ENCODE measurements around the gene RHOT2.
A peak's percentile ranks its signal among the peaks of the same experiment; 100 is the strongest.

Gene RHOT2

DNA sequence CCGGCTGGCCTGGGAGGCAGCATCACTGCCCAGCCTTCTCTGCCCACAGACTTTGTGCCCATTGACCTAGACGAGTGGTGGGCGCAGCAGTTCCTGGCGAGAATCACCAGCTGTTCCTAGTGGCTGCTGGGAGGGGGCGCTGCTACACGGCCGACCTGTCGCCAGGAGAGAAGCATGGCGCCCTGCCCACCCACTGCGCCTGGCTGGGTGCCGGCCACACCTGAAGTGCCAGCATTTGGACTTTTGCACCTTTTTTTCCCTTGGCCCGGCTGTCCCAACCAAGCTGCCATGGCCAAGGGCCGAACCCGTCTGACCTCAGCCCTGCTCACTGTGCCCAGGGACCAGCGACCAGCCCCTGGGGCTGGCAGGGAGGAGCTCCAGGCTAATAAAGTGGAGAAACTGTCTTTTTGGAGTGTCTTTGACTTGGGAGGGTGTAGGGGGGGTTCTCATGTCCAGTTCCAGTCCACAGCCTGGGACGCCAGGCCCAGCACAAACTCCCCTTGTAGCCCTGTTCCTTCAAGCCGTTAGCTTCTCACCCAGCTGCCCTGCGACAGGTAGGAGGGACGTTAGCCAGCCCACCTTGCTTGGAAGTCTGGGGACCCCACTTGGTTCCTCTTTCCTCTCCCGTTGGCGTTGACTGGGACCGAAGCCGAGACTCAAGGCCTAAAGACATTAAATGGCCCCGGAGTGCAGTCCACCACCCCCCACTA, 19.7 kb upstream of the RHOT2 start:
- DNase-seq, result peak; percentile 79

- DNase-seq, result peak; percentile 98
Observed at GRCh38 chr16:648781-649589, 18.9 kb upstream of the RHOT2 start, which contains the start of gene WDR90. Gene WDR90, plus strand, starts transcription at chr16:649365. Its CDS starts 52 bp downstream, at chr16:649417.

GRCh38 chr16:649631-650030, 18.3 kb upstream of the RHOT2 start:
- DNase-seq, result peak; percentile 70

GRCh38 chr16:651844-652243, 16.1 kb upstream of the RHOT2 start:
- DNase-seq, result no peak

GRCh38 chr16:652454-653305, 15.3 kb upstream of the RHOT2 start:
- DNase-seq, result no peak

DNA sequence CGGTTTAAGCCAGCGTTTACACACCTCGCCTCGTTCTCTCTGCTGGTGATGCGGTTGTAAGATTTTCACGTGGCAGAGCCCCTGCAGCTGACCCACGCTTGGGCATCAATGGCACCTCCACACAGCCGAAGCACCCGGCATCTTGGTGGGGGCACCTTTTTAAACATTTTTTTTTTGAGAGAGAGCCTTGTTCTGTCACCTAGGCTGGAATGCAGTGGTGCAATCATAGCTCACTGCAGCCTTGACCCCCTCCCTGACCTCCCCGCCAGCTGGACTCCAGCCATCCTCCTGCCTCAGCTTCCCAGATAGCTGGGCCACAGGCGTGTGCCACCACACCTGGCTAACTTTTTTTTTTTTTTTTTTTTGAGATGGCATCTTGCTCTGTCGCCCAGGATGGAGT, 13.9 kb upstream of the RHOT2 start:
- DNase-seq, result no peak

DNA sequence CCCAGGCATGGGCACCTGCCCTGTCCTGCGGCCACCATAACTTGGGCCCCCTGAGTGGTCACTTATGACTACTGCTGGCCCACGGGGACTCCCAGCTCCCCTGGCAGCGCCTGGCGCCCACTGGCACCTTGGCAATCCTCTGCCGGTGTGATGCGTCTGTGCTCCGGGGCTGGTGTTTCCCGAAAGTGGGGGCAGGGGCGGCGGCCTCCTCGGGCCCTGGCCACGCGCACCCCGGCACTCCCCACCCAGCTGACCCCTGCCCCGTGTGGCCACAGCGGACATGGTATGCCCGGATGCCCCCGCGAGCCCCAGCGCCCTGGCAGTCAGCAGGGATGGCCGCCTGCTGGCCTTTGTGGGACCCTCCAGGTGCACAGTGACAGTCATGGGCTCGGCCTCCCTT, 10.4 kb upstream of the RHOT2 start:
- no peak for DNase-seq

GRCh38 chr16:658679-659571, 9.0 kb upstream of the RHOT2 start:
- DNase-seq, result no peak

DNA sequence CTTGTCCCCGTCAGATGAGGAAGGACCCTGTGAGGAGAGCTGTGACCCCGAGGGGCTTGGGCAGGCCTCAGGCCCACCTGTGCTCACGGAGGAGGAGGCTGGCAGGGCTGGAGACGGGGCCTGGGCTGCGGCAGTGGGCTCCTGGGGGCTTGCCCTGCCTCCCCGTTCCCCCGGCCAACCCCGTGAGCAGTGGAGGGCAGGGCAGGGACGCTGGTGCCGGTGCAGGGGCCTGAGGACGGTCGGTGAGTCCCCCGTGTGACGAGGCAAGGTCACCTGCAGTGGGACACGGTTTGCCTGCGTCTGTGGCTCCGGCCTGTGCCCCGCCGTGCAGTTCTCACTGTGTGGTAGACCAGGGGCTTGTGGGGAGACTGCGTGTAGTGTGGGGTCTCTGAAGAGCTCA, 8.3 kb upstream of the RHOT2 start:
- DNase-seq, result no peak

DNA sequence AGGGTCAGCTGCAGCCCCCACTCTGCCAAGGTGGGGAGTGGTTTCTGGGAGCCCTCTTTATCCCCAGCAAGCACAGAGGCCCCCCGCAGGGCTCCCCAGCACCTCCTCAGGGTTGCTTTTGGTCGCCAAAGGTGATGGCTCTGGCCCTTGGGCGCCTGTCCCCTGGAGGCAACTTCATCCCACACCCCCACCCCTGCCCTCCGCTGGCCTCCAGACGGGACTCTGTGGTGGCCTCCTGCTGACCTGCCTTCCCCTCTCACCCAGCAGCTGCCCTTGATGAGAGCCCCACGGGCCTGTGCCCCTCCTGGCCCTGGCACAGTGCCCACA, 7.8 kb upstream of the RHOT2 start:
- DNase-seq, result no peak

GRCh38 chr16:660459-661183, 7.3 kb upstream of the RHOT2 start:
- peak; percentile 87 for DNase-seq

GRCh38 chr16:661184-661821, 6.6 kb upstream of the RHOT2 start:
- no peak for DNase-seq

DNA sequence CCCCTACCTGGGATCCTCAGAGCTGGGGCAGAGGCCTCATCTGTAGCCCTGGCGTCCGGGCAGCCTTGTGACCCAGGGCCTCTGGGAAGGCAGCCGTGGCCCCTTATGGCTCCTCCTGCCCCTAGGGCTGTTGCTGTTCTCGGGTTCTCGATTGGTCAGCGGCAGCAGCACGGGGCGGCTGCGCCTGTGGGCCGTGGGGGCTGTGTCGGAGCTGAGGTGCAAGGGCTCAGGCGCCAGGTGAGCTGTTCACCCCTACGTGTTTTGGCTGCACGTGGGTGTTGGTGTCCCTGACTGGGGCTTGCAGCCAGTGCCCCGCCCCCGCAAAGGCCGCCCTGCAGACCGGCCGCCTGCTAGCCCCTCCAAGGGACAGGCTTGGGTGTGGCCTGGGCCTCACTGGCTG, 5.8 kb upstream of the RHOT2 start:
- no peak for DNase-seq

DNA sequence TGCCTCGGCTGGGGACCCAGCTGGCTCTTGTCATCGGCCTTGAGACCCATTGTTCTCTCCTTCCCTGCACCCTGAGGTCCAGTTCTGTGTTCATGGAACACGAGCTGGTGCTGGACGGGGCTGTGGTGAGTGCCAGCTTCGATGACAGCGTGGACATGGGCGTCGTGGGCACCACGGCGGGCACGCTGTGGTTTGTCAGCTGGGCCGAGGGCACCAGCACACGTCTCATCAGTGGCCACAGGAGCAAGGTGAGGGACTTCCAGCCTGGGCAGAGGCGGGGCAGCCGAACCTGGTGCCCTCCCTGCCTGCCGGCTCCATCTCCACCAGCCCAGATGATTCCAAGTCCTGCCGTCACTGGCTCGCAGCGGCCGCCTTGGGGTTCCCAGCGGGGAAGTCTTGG, 5.3 kb upstream of the RHOT2 start:
- DNase-seq, result no peak

DNA sequence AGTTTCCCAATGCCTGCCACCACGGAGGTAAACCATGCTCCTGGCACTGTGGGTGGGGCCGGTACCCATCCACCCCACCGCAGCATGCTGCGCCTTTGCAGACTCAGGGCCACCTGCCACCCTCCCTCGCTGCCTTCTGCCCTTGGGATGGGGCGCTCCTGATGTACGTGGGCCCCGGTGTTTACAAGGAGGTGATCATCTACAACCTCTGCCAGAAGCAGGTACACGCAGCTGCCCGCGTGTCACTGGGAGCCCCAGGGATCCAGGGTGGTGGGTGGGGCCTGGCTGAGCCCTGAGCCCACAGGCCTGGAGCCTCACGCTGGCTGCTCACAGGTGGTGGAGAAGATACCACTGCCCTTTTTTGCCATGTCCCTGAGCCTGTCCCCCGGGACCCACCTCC, 1.4 kb upstream of the RHOT2 start:
- DNase-seq, result no peak

DNA sequence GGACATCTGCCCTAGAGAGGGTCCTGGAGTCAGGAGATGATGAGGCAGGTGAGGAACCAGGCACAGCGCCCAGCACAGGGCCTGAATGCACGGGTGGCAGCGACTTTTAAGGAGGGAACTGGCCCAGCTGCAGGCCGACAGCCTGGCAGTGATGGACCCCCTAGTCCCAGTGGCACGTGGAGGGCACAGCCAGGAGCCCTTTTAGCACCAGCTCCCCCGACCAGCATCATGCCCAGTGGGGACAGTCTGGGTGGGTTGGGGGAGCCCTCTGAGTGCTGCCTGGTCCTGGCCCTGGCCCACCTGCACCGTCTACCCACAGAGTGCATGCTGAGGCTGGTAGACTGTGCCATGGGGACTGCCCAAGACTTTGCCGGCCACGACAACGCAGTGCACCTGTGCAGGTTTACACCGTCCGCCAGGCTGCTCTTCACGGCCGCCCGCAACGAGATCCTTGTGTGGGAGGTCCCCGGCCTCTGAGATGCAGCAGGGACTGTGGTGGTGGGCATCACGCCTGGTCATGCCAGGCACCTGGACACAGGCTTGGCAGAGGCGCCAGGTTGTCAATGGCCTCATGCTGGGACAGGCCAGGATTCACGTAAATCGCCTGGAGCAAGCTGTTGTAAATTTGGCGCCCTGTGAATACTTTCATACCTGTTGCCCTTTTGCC, 686 bp upstream of the RHOT2 start:
- no peak for DNase-seq

DNA sequence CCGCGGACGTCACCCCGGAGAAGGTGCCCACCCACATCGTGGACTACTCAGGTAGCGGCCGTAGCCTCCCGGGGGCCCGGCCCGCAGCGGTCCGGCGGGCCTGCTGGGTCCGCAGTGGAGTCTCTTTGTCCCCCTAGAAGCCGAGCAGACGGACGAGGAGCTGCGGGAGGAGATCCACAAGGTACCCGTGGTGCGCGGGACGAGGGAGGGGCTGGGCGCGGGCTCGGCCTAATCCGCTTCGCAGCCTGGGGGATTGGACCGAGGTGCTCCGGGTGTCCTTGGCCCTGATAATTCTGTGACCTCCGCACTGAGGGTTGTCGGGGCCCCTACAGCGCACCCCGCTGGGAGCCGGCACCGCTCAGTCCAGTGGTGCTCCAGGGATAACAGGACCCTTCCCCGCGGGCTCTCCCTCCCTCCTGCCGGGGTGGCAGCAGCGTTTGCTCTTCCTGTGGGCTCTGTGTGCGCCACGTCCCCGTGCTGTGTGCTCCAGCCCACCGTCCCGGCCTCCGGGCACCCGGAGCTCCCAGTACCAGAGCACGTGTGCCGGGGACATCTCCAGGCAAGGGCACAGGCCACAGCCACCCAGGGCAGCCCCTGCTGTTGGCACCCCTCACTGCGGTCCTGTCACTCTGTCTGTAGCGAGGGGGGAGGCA, 713 bp downstream of the RHOT2 start:
- DNase-seq, result peak; percentile 72

DNA sequence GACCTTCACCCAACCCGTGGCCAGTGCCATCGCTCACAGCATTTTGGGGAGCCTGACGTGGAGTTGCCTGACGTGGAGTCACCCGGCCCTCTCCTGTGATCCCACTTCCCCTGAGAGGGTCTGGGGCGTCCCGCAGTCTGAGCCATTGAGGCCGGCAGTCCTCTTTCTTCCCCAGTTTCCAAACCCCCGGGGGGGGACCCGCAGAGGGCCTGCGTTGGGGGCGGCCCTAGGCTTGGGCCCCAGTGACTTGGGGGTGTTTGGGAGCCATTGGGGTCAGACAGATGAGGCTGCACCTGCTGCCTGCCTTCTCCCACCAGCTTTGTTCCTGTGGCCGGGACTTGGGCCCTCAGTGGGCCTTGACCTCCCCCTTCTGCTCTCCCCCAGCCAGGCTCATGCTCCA, 1.7 kb downstream of the RHOT2 start:
- DNase-seq, result no peak

- no peak for DNase-seq
Observed at GRCh38 chr16:670485-671352, 2.8 kb downstream of the RHOT2 start.

Data from activated effector memory CD4-positive, alpha-beta T cell treated with anti-CD3 and anti-CD28 coated beads, Interleukin-2, amount 50 U/mL, for 16 hours (primary cell).